DND-41 (cell line): ENCODE measurements around the gene GSTA4.

Experiments used
- ATAC-seq: fragments of 200-7000 bp; cut with Tn5 transposase; 3 replicates; pipeline ENCODE4 v1.9.1; 2021; ENCODE audit warnings: low read depth; ENCODE audit not compliant: insufficient read depth
- DNase-seq: peaks from one replicate; pipeline ENCODE4 v3.0.0-alpha.2; 2020
- H2AFZ ChIP-seq: 2 replicates; pipeline ENCODE4 v1.6.0; 2012; ENCODE audit warnings: low read depth, low read length
- H3K27ac ChIP-seq: 2 replicates; pipeline ENCODE4 v1.5.1; 2012; ENCODE audit warnings: low read length, inconsistent platforms
- H3K27me3 ChIP-seq: fragments of 200-600 bp; sonication (generic); 2 replicates; pipeline ENCODE4 v1.6.0; 2012; ENCODE audit warnings: low read length, mild to moderate bottlenecking, inconsistent platforms; ENCODE audit not compliant: insufficient read depth, poor library complexity
- H3K36me3 ChIP-seq: 2 replicates; pipeline ENCODE4 v1.5.1; 2012; ENCODE audit warnings: low read length, inconsistent platforms; ENCODE audit not compliant: insufficient read depth
- H3K4me1 ChIP-seq: 2 replicates; pipeline ENCODE4 v1.5.1; 2012; ENCODE audit warnings: mild to moderate bottlenecking, low read length; ENCODE audit not compliant: insufficient read depth
- H3K4me2 ChIP-seq: 2 replicates; pipeline ENCODE4 v1.6.0; 2012; ENCODE audit warnings: mild to moderate bottlenecking, moderate library complexity, low read length, inconsistent platforms; ENCODE audit not compliant: insufficient read depth
- H3K4me3 ChIP-seq, 2 experiments: fragments of 200-600 bp in 1 of 2; shearing (Covaris generic) in 1 of 2; 2 replicates each; pipeline ENCODE4 v1.5.1; 2012 to 2016; ENCODE audit warnings: inconsistent platforms in 2 of 2, low read length in 2 of 2, mild to moderate bottlenecking in 2 of 2, low read depth in 1 of 2, moderate library complexity in 1 of 2
- H3K79me2 ChIP-seq: 2 replicates; pipeline ENCODE4 v1.6.0; 2012; ENCODE audit warnings: low read length, inconsistent platforms; ENCODE audit not compliant: insufficient read depth
- H3K9ac ChIP-seq: 2 replicates; pipeline ENCODE4 v1.6.0; 2012; ENCODE audit warnings: low read depth, mild to moderate bottlenecking, inconsistent platforms, low read length, moderate library complexity
- H3K9me3 ChIP-seq: 2 replicates; pipeline ENCODE4 v1.5.1; 2012; ENCODE audit warnings: low read length, moderate library complexity, mild to moderate bottlenecking, inconsistent platforms; ENCODE audit not compliant: insufficient read depth, severe bottlenecking
- H4K20me1 ChIP-seq: 2 replicates; pipeline ENCODE4 v1.6.0; 2012; ENCODE audit warnings: low read length; ENCODE audit not compliant: insufficient read depth
- CTCF ChIP-seq: IDR thresholded peaks from 2 replicates; pipeline ENCODE4 v1.5.1; 2012; ENCODE audit warnings: borderline replicate concordance, low read length, moderate library complexity, mild to moderate bottlenecking; ENCODE audit not compliant: poor library complexity, severe bottlenecking; ENCODE audit errors: extremely low read depth
- EZH2 ChIP-seq: IDR thresholded peaks from 3 replicates; pipeline ENCODE4 v1.6.1; 2012; ENCODE audit warnings: borderline replicate concordance, low read depth, mild to moderate bottlenecking, moderate library complexity, low read length, inconsistent platforms; ENCODE audit not compliant: severe bottlenecking

GSTA4 gene

DNA sequence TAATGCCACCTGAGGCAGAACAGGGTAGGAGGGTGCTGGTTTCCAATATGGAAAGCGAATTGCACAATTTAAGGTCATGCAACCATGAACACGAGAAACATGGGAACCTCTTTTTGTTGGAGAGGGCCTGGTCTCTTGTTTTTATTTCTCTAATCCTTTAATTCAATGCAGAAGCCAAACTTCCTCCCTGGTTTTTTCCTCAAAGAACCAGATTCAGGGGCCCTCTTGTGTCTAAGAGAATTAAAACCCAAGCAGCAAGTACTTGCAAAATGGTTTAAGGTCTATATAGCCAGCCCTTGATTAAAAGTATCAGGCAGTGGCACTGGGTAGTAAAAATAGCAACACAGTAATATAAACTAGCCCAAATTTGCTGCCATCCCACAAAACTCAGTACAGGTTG, 19.5 kb downstream of the GSTA4 start:
- no peaks in the 10 kb centered on the region for H3K79me2 ChIP-seq
- H3K4me3 ChIP-seq: no peak overlapping the region

GRCh38 chr6:52972989-52973388, 22.1 kb downstream of the GSTA4 start:
- no peak overlapping the region for H3K9ac ChIP-seq
- H3K4me1 ChIP-seq: no peaks in the 10 kb centered on the region
- H3K4me2 ChIP-seq: no peak overlapping the region
- TF ChIP-seq CTCF (no peak), EZH2 (no peak)
- H3K79me2 ChIP-seq: no peaks in the 10 kb centered on the region
- H3K9me3 ChIP-seq: no peaks in the 10 kb centered on the region
- H3K27me3 ChIP-seq: peaks cover 37% of the 10 kb centered on the region
- no peak overlapping the region for H3K4me3 ChIP-seq
- ATAC-seq (no peak), DNase-seq (no peak)
- H2AFZ ChIP-seq: no peak overlapping the region
- H3K27ac ChIP-seq: no peak overlapping the region
- H3K36me3 ChIP-seq: no peaks in the 10 kb centered on the region
- no peaks in the 10 kb centered on the region for H4K20me1 ChIP-seq

More for the DNA sequence above, 19.5 kb downstream of the GSTA4 start:
- Histone ChIP-seq H3K27ac (no peak overlapping the region), H3K9ac (no peak overlapping the region), H2AFZ (no peak overlapping the region), H3K4me2 (no peak overlapping the region), H4K20me1 (no peaks in the 10 kb centered on the region), H3K4me1 (no peaks in the 10 kb centered on the region), H3K27me3 (peaks cover 38% of the 10 kb centered on the region), H3K36me3 (no peaks in the 10 kb centered on the region), H3K9me3 (no peaks in the 10 kb centered on the region)
- TF ChIP-seq CTCF: no peak
- no peak for TF ChIP-seq EZH2
- ATAC-seq (no peak), DNase-seq (no peak)

DNA sequence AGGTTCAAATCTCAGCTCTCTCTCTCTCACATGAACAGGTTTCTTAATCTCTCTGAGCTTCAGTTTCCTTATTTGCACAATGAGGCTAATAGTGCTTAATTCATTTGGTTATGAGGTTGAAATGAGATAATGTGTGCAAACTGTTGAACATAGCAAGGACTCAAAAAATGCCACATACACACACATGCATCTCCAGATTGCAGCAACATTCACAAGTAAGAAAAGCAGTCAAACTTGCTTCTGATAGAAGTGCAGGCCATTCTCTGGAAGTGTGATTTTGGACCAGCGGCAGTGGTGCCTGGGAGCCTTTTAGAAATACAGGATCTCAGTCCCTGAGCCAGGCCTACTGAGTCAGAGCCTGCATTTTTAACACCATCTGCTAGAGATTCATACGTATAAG, 25.7 kb downstream of the GSTA4 start:
- no peaks in the 10 kb centered on the region for H3K4me1 ChIP-seq
- H2AFZ ChIP-seq: no peak overlapping the region
- no peak overlapping the region for H3K4me2 ChIP-seq

More for the DNA sequence above, 25.7 kb downstream of the GSTA4 start:
- Histone ChIP-seq H3K27ac (no peak overlapping the region), H3K9ac (no peak overlapping the region), H4K20me1 (no peaks in the 10 kb centered on the region), H3K4me3 (no peak overlapping the region), H3K27me3 (peaks cover 41% of the 10 kb centered on the region), H3K36me3 (no peaks in the 10 kb centered on the region), H3K9me3 (no peaks in the 10 kb centered on the region), H3K79me2 (no peaks in the 10 kb centered on the region)
- no peak for ATAC-seq
- TF ChIP-seq EZH2 (no peak), CTCF (no peak)
- DNase-seq: no peak
